Hepatocyte (in vitro differentiated cells): ENCODE data around the gene IL17RD.

Source experiments
- CTCF ChIP-seq: fragments of 200-600 bp; sonication (generic); IDR thresholded peaks from 2 replicates; pipeline ENCODE4 v1.5.1; 2016; ENCODE audit warnings: antibody characterized with exemption, mild to moderate bottlenecking; ENCODE audit not compliant: poor library complexity
- EZH2phosphoT487 ChIP-seq: fragments of 200-600 bp; sonication (generic); IDR thresholded peaks from one replicate; pipeline ENCODE4 v1.6.1; 2018; ENCODE audit warnings: antibody characterized with exemption, mild to moderate bottlenecking, low read depth, moderate library complexity; ENCODE audit not compliant: unreplicated experiment, severe bottlenecking

GRCh38 chr3:57081173-57081572 is 84.0 kb downstream of the IL17RD start:
- no peak for TF ChIP-seq CTCF
- no peak for TF ChIP-seq EZH2phosphoT487
